Body of pancreas (tissue), 4 donors: ENCODE results near the gene NOX3. TPM values are rescaled to one million over a fixed set of nuclear protein-coding genes. Genes with fewer than 3 reads are reported as not detected.
"Not testable (repeated sequence)": the region's sequence is repeated elsewhere in the genome, so short reads cannot be mapped to it uniquely, and the experiment has no call there.

Source experiments
- ATAC-seq: fragments of 150-250 bp; one replicate; pipeline ENCODE4 v1.9.1; 2016
- DNase-seq, 4 donors: peaks; one replicate each; pipeline ENCODE4 v3.0.0-alpha.2; 2019
- H3K27ac ChIP-seq, 4 donors: fragments of 200-600 bp; sonication (generic); 1 replicate in 3 of 4; 2 replicates in 1 of 4; pipeline versions ENCODE4 v1.5.1 to v1.6.1; 2016 to 2019; ENCODE audit warnings: mild to moderate bottlenecking in 1 of 4, mixed read lengths in 1 of 4, moderate library complexity in 1 of 4
- H3K27me3 ChIP-seq, 2 donors: fragments of 200-600 bp; sonication (generic); one replicate each; pipeline ENCODE4 v1.6.0; 2016; ENCODE audit warnings: mild to moderate bottlenecking in 1 of 2
- H3K36me3 ChIP-seq, 2 donors: fragments of 200-600 bp; sonication (generic); replicated peaks in 1 of 2; 2 replicates each; pipeline ENCODE4 v1.5.1; 2016; ENCODE audit warnings: low read depth in 2 of 2; ENCODE audit not compliant: insufficient read depth in 1 of 2
- H3K4me1 ChIP-seq: fragments of 200-600 bp; sonication (generic); one replicate; pipeline ENCODE4 v1.6.0; 2016
- H3K4me3 ChIP-seq, 2 donors: fragments of 200-600 bp; sonication (generic); 1 replicate in 1 of 2; 2 replicates in 1 of 2; pipeline ENCODE4 v1.5.1; 2016 to 2019
- H3K9me3 ChIP-seq, 3 donors: fragments of 200-600 bp; sonication (generic); 1 replicate in 2 of 3; 2 replicates in 1 of 3; pipeline ENCODE4 v1.5.1; 2016
- CTCF ChIP-seq, 7 experiments: fragments of 450-650 bp in 4 of 7; fragments of 200-600 bp in 3 of 7; sonication (generic) in 3 of 7; IDR thresholded peaks; one replicate each; pipeline ENCODE4 v1.5.1; 2016 to 2019; ENCODE audit warnings: antibody characterized with exemption in 7 of 7
- POLR2A ChIP-seq, 3 donors: fragments of 450-650 bp; IDR thresholded peaks; one replicate each; pipeline ENCODE4 v1.6.1; 2016; ENCODE audit warnings: antibody characterized with exemption in 3 of 3, mild to moderate bottlenecking in 2 of 3
- WGBS, 2 donors: methylation state at CpG; one replicate each; pipeline ENCODE4 v1.1.5; 2017; 5-methylcytosine and 5-hydroxymethylcytosine counted together
- intact Hi-C: fragments of 100-400 bp; cut with DNase I; formaldehyde crosslinking; loops from one replicate; pipeline ENCODE4 v1.15.1; 2023
- total RNA-seq, 2 donors: library from RNA; depleted of rRNA; stranded (reverse); fragments of >200 nt; gene quantifications; one replicate each; pipeline ENCODE4 v1.1.0, GENCODE V29; 2016

The NOX3 gene
- total RNA-seq, 2 donors from 2014 or later, result not detected

GRCh38 chr6:155485756-155486155, 30.1 kb upstream of the NOX3 start:
- no peaks in the 10 kb centered on the region for H3K27me3 ChIP-seq
- H3K27ac ChIP-seq, result no peak overlapping the region
- DNase-seq (no peak), ATAC-seq (no peak)
- H3K4me1 ChIP-seq, result no peaks in the 10 kb centered on the region
- no peaks in the 10 kb centered on the region for H3K9me3 ChIP-seq
- intact Hi-C loops, result no loop called here
- 47 to 52% methylated on average over 4 of the region's 4 CpGs for WGBS, 2 donors
- no peak overlapping the region for H3K4me3 ChIP-seq
- TF ChIP-seq POLR2A (IDR thresholded peaks at IDR 0.05) (no peak), CTCF (IDR thresholded peaks at IDR 0.05) (no peak)
- H3K36me3 ChIP-seq, result no peaks in the 10 kb centered on the region

DNA sequence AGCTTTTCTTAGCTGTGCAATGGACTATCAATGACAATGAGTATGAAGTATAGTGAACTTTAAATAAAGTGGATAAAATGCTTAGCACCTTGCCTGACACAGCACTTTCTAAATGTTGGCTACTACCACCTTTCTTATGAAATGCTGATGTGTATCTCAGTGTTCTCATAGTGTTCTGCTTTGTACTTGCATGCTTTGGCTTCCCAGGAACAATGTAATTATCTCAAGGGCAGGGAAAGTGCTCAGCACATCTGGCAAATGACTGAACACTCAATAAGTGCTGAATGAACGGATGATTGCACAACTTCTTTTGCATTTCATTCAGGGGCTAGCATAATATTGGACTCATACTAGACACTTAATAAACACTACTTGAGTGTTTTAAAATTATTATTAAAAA, 28.2 kb upstream of the NOX3 start:
- no peak overlapping the region for H3K27ac ChIP-seq
- no peak for ATAC-seq
- no peak for DNase-seq
- WGBS, 2 donors, result 0 to 13% methylated on average over 1 of the region's 1 CpG
- H3K4me3 ChIP-seq, result no peak overlapping the region
- no peaks in the 10 kb centered on the region for H3K4me1 ChIP-seq
- no peaks in the 10 kb centered on the region for H3K27me3 ChIP-seq
- intact Hi-C loops, result no loop called here
- no peaks in the 10 kb centered on the region for H3K9me3 ChIP-seq
- no peak for TF ChIP-seq POLR2A (IDR thresholded peaks at IDR 0.05)
- no peak for TF ChIP-seq CTCF (IDR thresholded peaks at IDR 0.05)
- no peaks in the 10 kb centered on the region for H3K36me3 ChIP-seq

- no peaks in the 10 kb centered on the region for H3K27me3 ChIP-seq
- H3K27ac ChIP-seq, result no peak overlapping the region
- no peak for TF ChIP-seq POLR2A (IDR thresholded peaks at IDR 0.05)
- no peak for TF ChIP-seq CTCF (IDR thresholded peaks at IDR 0.05)
- 72 to 74% methylated on average over 3 of the region's 3 CpGs for WGBS, 2 donors
- intact Hi-C loops, result no loop called here
- H3K9me3 ChIP-seq, result no peaks in the 10 kb centered on the region
- no peak overlapping the region for H3K4me3 ChIP-seq
- no peaks in the 10 kb centered on the region for H3K36me3 ChIP-seq
- DNase-seq (no peak), ATAC-seq (no peak)
- H3K4me1 ChIP-seq, result no peaks in the 10 kb centered on the region
Measured at GRCh38 chr6:155481215-155481614, 25.6 kb upstream of the NOX3 start.

GRCh38 chr6:155473741-155474140, 18.1 kb upstream of the NOX3 start:
- intact Hi-C loops, result no loop called here
- no peaks in the 10 kb centered on the region for H3K36me3 ChIP-seq
- TF ChIP-seq POLR2A (IDR thresholded peaks at IDR 0.05) (no peak), CTCF (IDR thresholded peaks at IDR 0.05) (no peak)
- H3K27me3 ChIP-seq, result no peaks in the 10 kb centered on the region
- no peak overlapping the region for H3K4me3 ChIP-seq
- no peak overlapping the region for H3K27ac ChIP-seq
- 79% methylated on average over 8 of the region's 8 CpGs for WGBS, 2 donors
- ATAC-seq (no peak), DNase-seq (no peak)
- peaks cover 0 to 2% (median 0%) of the 10 kb centered on the region in 3 donors for H3K9me3 ChIP-seq
- H3K4me1 ChIP-seq, result no peaks in the 10 kb centered on the region

- Histone ChIP-seq H3K27me3 (no peaks in the 10 kb centered on the region), H3K9me3 (peaks cover 0 to 7% (median 0%) of the 10 kb centered on the region in 3 donors), H3K36me3 (no peaks in the 10 kb centered on the region), H3K4me1 (no peaks in the 10 kb centered on the region), H3K4me3 (no peak overlapping the region), H3K27ac (no peak overlapping the region)
- no peak for DNase-seq
- no peak for TF ChIP-seq CTCF (IDR thresholded peaks at IDR 0.05)
- no peak for TF ChIP-seq POLR2A (IDR thresholded peaks at IDR 0.05)
- ATAC-seq, result no peak
- intact Hi-C loops, result no loop called here
- 42 to 59% methylated on average over 1 of the region's 1 CpG for WGBS, 2 donors
Measured at GRCh38 chr6:155472886-155473285, 17.2 kb upstream of the NOX3 start.

GRCh38 chr6:155470979-155471616, 15.5 kb upstream of the NOX3 start:
- DNase-seq, intact Hi-C loops, H3K36me3 ChIP-seq, H3K4me3 ChIP-seq, H3K4me1 ChIP-seq, H3K27me3 ChIP-seq, H3K9me3 ChIP-seq, ATAC-seq, H3K27ac ChIP-seq: not testable (repeated sequence)
- 66 to 74% methylated on average over 5 of the region's 5 CpGs for WGBS, 2 donors

- ATAC-seq, H3K36me3 ChIP-seq, H3K27ac ChIP-seq, H3K9me3 ChIP-seq, H3K4me1 ChIP-seq, H3K4me3 ChIP-seq, H3K27me3 ChIP-seq, DNase-seq, intact Hi-C loops: not testable (repeated sequence)
- 72 to 82% methylated on average over 3 of the region's 3 CpGs for WGBS, 2 donors
Measured at GRCh38 chr6:155468543-155468942, 12.9 kb upstream of the NOX3 start.
